Neural progenitor cell (in vitro differentiated cells): ENCODE results near the gene CDC123.

Experiments used
- CTCF ChIP-seq: fragments of 200-600 bp; sonication (generic); IDR thresholded peaks from 2 replicates; pipeline ENCODE4 v1.5.1; 2017; ENCODE audit warnings: antibody characterized with exemption, mild to moderate bottlenecking
- EZH2 ChIP-seq: fragments of 200-600 bp; sonication (generic); IDR thresholded peaks from 2 replicates; pipeline ENCODE4 v1.6.1; 2017; ENCODE audit warnings: antibody characterized with exemption, mild to moderate bottlenecking, moderate library complexity
- EZH2phosphoT487 ChIP-seq: fragments of 200-600 bp; sonication (generic); IDR thresholded peaks from 2 replicates; pipeline ENCODE4 v1.6.1; 2017; ENCODE audit warnings: antibody characterized with exemption

GRCh38 chr10:12228851-12229250, 32.9 kb downstream of the CDC123 start:
- TF ChIP-seq CTCF: no peak
- TF ChIP-seq EZH2: no peak
- TF ChIP-seq EZH2phosphoT487: no peak
